GM12878 (cell line): ENCODE results near the gene CAMK2D.

Source experiments
- BCL11A ChIP-seq: IDR thresholded peaks from 2 replicates; pipeline ENCODE4 v1.6.1; 2011; ENCODE audit warnings: low read depth, low read length
- CHD2 ChIP-seq: IDR thresholded peaks from 2 replicates; pipeline ENCODE4 v1.6.1; 2011; ENCODE audit warnings: low read depth, low read length, improper control_type of control experiment, borderline replicate concordance
- EGR1 ChIP-seq, 2 experiments: IDR thresholded peaks; 1 replicate in 1 of 2; 2 replicates in 1 of 2; pipeline ENCODE4 v1.6.1; 2011 to 2012; ENCODE audit warnings: low read depth in 2 of 2, low read length in 2 of 2, borderline replicate concordance in 1 of 2, mild to moderate bottlenecking in 1 of 2, moderate library complexity in 1 of 2
- EP300 ChIP-seq, 2 experiments: fragments of 150-350 bp in 1 of 2; IDR thresholded peaks; 2 replicates each; pipeline ENCODE4 v1.6.1; 2011 to 2012; ENCODE audit warnings: low read depth in 2 of 2, low read length in 2 of 2, borderline replicate concordance in 1 of 2, improper control_type of control experiment in 1 of 2, inconsistent platforms in 1 of 2; ENCODE audit not compliant: control insufficient read depth in 1 of 2
- EZH2 ChIP-seq: IDR thresholded peaks from 2 replicates; pipeline ENCODE4 v1.6.1; 2012; ENCODE audit warnings: low read depth, mild to moderate bottlenecking, control low read depth, inconsistent platforms, low read length, borderline replicate concordance; ENCODE audit not compliant: control insufficient read depth
- MEF2A ChIP-seq: IDR thresholded peaks from 2 replicates; pipeline ENCODE4 v1.6.1; 2011; ENCODE audit warnings: low read depth, mild to moderate bottlenecking, low read length, moderate library complexity; ENCODE audit not compliant: insufficient read depth
- NFIC ChIP-seq: IDR thresholded peaks from 2 replicates; pipeline ENCODE4 v1.6.1; 2012; ENCODE audit warnings: low read depth, mild to moderate bottlenecking, inconsistent platforms, low read length, moderate library complexity
- POLR2A ChIP-seq: IDR thresholded peaks from 2 replicates; pipeline ENCODE4 v1.6.1; 2011; ENCODE audit warnings: low read depth, mild to moderate bottlenecking, low read length
- POLR2AphosphoS5 ChIP-seq: IDR thresholded peaks from 2 replicates; pipeline ENCODE4 v1.6.1; 2011; ENCODE audit warnings: mild to moderate bottlenecking, low read length, inconsistent platforms
- SREBF2 ChIP-seq: IDR thresholded peaks from 2 replicates; pipeline ENCODE4 v1.6.1; 2012; ENCODE audit warnings: mild to moderate bottlenecking, low read length
- TF ChIP-seq, protein P1 (sequence below), 3 experiments: IDR thresholded peaks in 2 of 3; conservative IDR thresholded peaks in 1 of 3; 2 replicates each; pipeline ENCODE4 v1.5.1; 2011; ENCODE audit warnings: low read depth in 3 of 3, low read length in 3 of 3, mild to moderate bottlenecking in 3 of 3, control low read depth in 2 of 3, moderate library complexity in 2 of 3, inconsistent platforms in 1 of 3, mixed read lengths in 1 of 3; ENCODE audit not compliant: control insufficient read depth in 2 of 3, insufficient read depth in 1 of 3; ENCODE audit errors: extremely low read depth in 1 of 3
- TF ChIP-seq, protein P2 (sequence below): fragments of 450-650 bp; IDR thresholded peaks from 2 replicates; pipeline ENCODE4 v1.6.1; 2016; ENCODE audit warnings: mild to moderate bottlenecking, moderate library complexity, borderline replicate concordance
- TF ChIP-seq, protein P3 (sequence below): IDR thresholded peaks from 2 replicates; pipeline ENCODE4 v1.6.1; 2011; ENCODE audit warnings: low read depth, low read length, improper control_type of control experiment, borderline replicate concordance
- TF ChIP-seq, protein P4 (sequence below): fragments of 450-650 bp; formaldehyde crosslinking; IDR thresholded peaks from 2 replicates; pipeline ENCODE4 v1.5.0; 2022; ENCODE audit warnings: mild to moderate bottlenecking, missing genetic modification characterization

DNA sequence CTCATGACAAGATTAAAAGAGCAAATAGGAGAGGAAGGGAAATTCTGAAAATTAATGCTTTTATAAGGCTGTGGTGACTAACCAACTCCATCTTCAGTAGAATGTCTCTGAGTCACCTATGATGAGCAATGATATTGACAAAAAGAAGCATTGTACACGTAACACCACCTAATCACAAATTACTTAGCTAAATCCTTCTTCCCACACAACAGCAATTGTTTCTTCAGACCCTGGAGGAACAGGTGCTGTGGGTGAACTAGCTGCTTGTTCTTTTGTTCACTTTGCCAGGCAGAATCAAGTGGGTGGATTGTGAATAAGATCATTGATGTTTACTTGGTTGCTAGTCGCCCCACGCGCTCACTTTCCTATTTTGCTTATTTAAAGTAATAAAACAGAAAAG is 315.5 kb downstream of the CAMK2D start:
- TF ChIP-seq SREBF2 (no peak), NFIC (no peak), POLR2AphosphoS5 (no peak), POLR2A (no peak), BCL11A (no peak), EZH2 (no peak), EP300 (IDR thresholded peaks at IDR 0.05; ENCODE audit: borderline replicate concordance in 1 of 2, control insufficient read depth in 1 of 2, low read depth in 2 of 2, low read length in 2 of 2) (no peak), MEF2A (no peak), CHD2 (no peak), EGR1 (IDR thresholded peaks at IDR 0.05; ENCODE audit: borderline replicate concordance in 1 of 2, low read depth in 2 of 2, low read length in 2 of 2) (no peak)
- TF ChIP-seq, protein P1, sequence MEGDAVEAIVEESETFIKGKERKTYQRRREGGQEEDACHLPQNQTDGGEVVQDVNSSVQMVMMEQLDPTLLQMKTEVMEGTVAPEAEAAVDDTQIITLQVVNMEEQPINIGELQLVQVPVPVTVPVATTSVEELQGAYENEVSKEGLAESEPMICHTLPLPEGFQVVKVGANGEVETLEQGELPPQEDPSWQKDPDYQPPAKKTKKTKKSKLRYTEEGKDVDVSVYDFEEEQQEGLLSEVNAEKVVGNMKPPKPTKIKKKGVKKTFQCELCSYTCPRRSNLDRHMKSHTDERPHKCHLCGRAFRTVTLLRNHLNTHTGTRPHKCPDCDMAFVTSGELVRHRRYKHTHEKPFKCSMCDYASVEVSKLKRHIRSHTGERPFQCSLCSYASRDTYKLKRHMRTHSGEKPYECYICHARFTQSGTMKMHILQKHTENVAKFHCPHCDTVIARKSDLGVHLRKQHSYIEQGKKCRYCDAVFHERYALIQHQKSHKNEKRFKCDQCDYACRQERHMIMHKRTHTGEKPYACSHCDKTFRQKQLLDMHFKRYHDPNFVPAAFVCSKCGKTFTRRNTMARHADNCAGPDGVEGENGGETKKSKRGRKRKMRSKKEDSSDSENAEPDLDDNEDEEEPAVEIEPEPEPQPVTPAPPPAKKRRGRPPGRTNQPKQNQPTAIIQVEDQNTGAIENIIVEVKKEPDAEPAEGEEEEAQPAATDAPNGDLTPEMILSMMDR (IDR thresholded peaks at IDR 0.05 in 2 of 3, conservative IDR thresholded peaks at IDR 0.05 in 1 of 3; ENCODE audit: control insufficient read depth in 2 of 3, extremely low read depth in 1 of 3, insufficient read depth in 1 of 3, low read depth in 3 of 3, low read length in 3 of 3): no peak
- TF ChIP-seq, protein P2, sequence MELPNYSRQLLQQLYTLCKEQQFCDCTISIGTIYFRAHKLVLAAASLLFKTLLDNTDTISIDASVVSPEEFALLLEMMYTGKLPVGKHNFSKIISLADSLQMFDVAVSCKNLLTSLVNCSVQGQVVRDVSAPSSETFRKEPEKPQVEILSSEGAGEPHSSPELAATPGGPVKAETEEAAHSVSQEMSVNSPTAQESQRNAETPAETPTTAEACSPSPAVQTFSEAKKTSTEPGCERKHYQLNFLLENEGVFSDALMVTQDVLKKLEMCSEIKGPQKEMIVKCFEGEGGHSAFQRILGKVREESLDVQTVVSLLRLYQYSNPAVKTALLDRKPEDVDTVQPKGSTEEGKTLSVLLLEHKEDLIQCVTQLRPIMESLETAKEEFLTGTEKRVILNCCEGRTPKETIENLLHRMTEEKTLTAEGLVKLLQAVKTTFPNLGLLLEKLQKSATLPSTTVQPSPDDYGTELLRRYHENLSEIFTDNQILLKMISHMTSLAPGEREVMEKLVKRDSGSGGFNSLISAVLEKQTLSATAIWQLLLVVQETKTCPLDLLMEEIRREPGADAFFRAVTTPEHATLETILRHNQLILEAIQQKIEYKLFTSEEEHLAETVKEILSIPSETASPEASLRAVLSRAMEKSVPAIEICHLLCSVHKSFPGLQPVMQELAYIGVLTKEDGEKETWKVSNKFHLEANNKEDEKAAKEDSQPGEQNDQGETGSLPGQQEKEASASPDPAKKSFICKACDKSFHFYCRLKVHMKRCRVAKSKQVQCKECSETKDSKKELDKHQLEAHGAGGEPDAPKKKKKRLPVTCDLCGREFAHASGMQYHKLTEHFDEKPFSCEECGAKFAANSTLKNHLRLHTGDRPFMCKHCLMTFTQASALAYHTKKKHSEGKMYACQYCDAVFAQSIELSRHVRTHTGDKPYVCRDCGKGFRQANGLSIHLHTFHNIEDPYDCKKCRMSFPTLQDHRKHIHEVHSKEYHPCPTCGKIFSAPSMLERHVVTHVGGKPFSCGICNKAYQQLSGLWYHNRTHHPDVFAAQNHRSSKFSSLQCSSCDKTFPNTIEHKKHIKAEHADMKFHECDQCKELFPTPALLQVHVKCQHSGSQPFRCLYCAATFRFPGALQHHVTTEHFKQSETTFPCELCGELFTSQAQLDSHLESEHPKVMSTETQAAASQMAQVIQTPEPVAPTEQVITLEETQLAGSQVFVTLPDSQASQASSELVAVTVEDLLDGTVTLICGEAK: no peak
- TF ChIP-seq, protein P3, sequence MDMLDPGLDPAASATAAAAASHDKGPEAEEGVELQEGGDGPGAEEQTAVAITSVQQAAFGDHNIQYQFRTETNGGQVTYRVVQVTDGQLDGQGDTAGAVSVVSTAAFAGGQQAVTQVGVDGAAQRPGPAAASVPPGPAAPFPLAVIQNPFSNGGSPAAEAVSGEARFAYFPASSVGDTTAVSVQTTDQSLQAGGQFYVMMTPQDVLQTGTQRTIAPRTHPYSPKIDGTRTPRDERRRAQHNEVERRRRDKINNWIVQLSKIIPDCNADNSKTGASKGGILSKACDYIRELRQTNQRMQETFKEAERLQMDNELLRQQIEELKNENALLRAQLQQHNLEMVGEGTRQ: no peak
- TF ChIP-seq, protein P4, sequence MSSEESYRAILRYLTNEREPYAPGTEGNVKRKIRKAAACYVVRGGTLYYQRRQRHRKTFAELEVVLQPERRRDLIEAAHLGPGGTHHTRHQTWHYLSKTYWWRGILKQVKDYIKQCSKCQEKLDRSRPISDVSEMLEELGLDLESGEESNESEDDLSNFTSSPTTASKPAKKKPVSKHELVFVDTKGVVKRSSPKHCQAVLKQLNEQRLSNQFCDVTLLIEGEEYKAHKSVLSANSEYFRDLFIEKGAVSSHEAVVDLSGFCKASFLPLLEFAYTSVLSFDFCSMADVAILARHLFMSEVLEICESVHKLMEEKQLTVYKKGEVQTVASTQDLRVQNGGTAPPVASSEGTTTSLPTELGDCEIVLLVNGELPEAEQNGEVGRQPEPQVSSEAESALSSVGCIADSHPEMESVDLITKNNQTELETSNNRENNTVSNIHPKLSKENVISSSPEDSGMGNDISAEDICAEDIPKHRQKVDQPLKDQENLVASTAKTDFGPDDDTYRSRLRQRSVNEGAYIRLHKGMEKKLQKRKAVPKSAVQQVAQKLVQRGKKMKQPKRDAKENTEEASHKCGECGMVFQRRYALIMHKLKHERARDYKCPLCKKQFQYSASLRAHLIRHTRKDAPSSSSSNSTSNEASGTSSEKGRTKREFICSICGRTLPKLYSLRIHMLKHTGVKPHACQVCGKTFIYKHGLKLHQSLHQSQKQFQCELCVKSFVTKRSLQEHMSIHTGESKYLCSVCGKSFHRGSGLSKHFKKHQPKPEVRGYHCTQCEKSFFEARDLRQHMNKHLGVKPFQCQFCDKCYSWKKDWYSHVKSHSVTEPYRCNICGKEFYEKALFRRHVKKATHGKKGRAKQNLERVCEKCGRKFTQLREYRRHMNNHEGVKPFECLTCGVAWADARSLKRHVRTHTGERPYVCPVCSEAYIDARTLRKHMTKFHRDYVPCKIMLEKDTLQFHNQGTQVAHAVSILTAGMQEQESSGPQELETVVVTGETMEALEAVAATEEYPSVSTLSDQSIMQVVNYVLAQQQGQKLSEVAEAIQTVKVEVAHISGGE (CRISPR knock-in tag): no peak
